NCI-H2029 treated with DMSO at 0.1 percent for 48 hours (cell line): ENCODE results near the gene NR4A3.

ENCODE experiments used
- DNase-seq: peaks from one replicate; lab custom pipeline; 2025; lab: John Stamatoyannopoulos, UW

The NR4A3 gene

GRCh38 chr9:99878651-99879050 is 57.0 kb downstream of the NR4A3 start:
- DNase-seq = no peak

GRCh38 chr9:99881769-99882168 is 60.1 kb downstream of the NR4A3 start:
- DNase-seq = no peak

- no peak for DNase-seq
Observed at GRCh38 chr9:99885747-99886146, 64.1 kb downstream of the NR4A3 start.

GRCh38 chr9:99889120-99889519 is 67.4 kb downstream of the NR4A3 start:
- no peak for DNase-seq

GRCh38 chr9:99894826-99895225 is 73.1 kb downstream of the NR4A3 start:
- DNase-seq = no peak

GRCh38 chr9:99895510-99895909 is 73.8 kb downstream of the NR4A3 start:
- DNase-seq = peak; percentile 46

GRCh38 chr9:99896119-99896518 is 74.4 kb downstream of the NR4A3 start:
- peak; percentile 66 for DNase-seq

GRCh38 chr9:99903393-99903792 is 81.7 kb downstream of the NR4A3 start:
- no peak for DNase-seq

GRCh38 chr9:99905833-99906402 is 84.2 kb downstream of the NR4A3 start:
- peak; percentile 44 for DNase-seq

- peak; percentile 51 for DNase-seq
Observed at GRCh38 chr9:99906403-99907207, 84.9 kb downstream of the NR4A3 start, which contains the start of gene STX17. TSS of gene STX17 (plus strand) at chr9:99906654. CDS start at chr9:99915240, 8,586 bp downstream.

DNA sequence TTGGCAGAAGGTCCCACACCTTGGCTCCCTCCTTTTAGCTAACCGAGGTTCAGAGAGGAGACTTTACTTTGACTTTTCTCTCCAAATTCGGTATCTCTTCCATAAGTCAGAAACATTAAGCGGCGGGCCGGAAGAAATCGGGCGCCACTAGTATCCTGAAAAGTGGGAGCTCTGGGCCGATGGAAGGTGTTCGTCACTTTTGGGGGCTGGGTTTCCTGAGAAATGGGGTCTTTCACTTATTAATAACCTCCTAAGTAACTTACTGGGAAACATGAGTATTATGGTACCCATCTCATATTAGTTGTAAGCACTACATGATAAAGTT is 85.5 kb downstream of the NR4A3 start:
- no peak for DNase-seq

DNA sequence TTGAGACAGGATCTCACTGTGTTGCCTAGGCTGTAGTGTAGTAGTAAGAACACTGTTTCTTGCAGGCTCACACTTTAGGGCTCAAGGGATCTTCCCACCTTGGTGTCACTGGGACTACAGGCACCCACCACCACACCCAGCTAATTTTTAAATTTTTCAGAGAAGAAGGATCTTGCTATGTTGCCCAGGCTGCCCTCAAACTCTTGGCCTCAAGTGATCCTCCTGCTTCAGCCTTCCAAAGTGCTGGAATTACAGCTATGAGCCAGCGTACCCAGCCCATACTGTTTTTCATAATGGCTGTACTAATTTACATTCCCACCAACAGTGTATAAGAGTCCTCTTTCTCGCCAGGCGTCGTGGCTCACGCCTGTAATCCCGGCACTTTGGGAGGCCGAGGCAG is 89.9 kb downstream of the NR4A3 start:
- no peak for DNase-seq
